ENCODE measurements around the gene BRD7. TPM values are rescaled to one million over a fixed set of nuclear protein-coding genes. Genes with fewer than 3 reads are reported as not detected.
A peak's percentile ranks its signal among the peaks of the same experiment; 100 is the strongest.

Gene BRD7
- total RNA-seq, 4 donors from 2014 or later, result 29.9 to 58.0 (median 38.5) TPM

DNA sequence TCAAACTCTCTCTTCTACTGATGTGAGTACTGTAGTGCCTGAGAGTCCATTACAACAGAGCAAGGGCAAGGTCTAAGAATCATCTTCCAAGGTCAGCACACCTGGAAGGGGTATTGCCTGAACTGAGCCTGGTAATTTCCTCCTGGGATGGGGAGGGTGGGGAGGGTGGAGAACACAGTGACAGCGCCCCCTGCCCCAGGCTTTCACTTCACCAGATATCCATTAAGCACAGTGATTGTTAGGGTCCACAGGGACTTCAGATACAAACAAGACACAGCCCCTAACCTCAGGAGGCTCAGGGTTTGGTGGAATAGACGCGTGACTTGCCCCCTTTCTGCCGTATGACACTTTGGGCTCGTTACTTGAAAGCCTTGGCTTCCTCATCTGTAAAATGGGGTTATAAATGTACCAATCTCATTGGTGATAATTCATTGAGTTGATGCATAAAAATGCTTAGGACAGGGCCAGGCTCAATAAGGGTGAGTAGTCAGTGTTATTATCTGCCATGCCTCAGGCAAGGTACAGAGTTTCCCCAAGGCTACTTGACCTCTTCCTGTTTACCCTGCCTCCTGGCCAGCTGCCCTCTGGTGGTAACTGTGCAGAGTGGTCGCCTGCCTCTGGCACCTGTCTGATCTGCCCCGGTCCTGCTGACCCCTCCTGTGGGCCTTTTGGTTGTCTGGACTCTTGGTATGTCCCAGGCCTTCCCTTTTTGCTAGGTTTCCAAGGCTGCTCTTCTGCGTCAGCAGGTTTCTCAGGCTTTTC, 13.1 kb upstream of the BRD7 start:
- intact Hi-C loops (cut with DNase I; ENCODE audit: low total_unique reads) (loop anchor here (5.0 kb wide), 1 partner anchor 260 kb away; no protein-coding TSS in a partner anchor), in situ Hi-C loops (cut with MboI; ENCODE audit: low pct_ligation_motif_present in 1 of 4, low pct_unique_long_range_greater_than_20kb in 1 of 4, low sequenced_read_pairs in 3 of 4) (loop anchor here in 1 of 4 donors (25.0 kb wide), 1 partner anchor 430 kb away; no protein-coding TSS in a partner anchor)
- Histone ChIP-seq H3K4me1 (no peaks in the 10 kb centered on the region), H3K4me3 (no peak overlapping the region), H3K27me3 (no peaks in the 10 kb centered on the region), H3K36me3 (no peaks in the 10 kb centered on the region), H3K9me3 (no peaks in the 10 kb centered on the region), H3K27ac (no peak overlapping the region)
- TF ChIP-seq POLR2AphosphoS5 (IDR thresholded peaks at IDR 0.05) (no peak), EP300 (IDR thresholded peaks at IDR 0.05; ENCODE audit: low read depth) (no peak), POLR2A (IDR thresholded peaks at IDR 0.05) (no peak)
- TF ChIP-seq, protein P1, sequence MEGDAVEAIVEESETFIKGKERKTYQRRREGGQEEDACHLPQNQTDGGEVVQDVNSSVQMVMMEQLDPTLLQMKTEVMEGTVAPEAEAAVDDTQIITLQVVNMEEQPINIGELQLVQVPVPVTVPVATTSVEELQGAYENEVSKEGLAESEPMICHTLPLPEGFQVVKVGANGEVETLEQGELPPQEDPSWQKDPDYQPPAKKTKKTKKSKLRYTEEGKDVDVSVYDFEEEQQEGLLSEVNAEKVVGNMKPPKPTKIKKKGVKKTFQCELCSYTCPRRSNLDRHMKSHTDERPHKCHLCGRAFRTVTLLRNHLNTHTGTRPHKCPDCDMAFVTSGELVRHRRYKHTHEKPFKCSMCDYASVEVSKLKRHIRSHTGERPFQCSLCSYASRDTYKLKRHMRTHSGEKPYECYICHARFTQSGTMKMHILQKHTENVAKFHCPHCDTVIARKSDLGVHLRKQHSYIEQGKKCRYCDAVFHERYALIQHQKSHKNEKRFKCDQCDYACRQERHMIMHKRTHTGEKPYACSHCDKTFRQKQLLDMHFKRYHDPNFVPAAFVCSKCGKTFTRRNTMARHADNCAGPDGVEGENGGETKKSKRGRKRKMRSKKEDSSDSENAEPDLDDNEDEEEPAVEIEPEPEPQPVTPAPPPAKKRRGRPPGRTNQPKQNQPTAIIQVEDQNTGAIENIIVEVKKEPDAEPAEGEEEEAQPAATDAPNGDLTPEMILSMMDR (IDR thresholded peaks at IDR 0.05), result no peak
- no peak for DNase-seq
- WGBS, 2 donors (ENCODE audit: low coverage in 1 of 2), result 72% methylated on average over 4 to 8 of the region's 8 CpGs

DNA sequence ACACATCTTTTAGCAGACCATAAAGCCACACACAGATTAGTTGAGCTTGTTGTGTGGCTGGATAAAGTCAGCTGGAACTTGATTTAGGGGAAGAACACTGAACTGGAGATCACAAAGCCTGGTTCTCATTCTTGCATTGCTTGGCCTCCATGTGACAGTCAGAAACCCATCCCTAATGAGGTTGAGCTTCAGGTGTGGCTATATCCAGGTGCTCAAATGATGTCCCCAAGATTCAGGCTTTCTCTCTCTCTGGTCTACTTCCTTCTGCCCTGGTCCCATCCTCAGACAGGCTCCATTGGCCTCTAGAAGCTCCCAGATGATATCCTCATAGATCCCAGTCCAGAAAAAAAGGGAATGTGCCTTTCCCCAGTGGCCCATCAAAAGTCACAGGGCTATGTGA, 9.6 kb upstream of the BRD7 start:
- in situ Hi-C loops (cut with MboI; ENCODE audit: low pct_ligation_motif_present in 1 of 4, low pct_unique_long_range_greater_than_20kb in 1 of 4, low sequenced_read_pairs in 3 of 4), result loop anchor here in 3 of 4 donors (10.0 to 25.0 kb wide), 2 partner anchors 286 to 434 kb away; no protein-coding TSS in a partner anchor
- no peak overlapping the region for H3K4me3 ChIP-seq
- no peaks in the 10 kb centered on the region for H3K9me3 ChIP-seq
- no peaks in the 10 kb centered on the region for H3K36me3 ChIP-seq
- no peaks in the 10 kb centered on the region for H3K4me1 ChIP-seq
- no peak overlapping the region for H3K27ac ChIP-seq
- TF ChIP-seq POLR2A (IDR thresholded peaks at IDR 0.05), result no peak
- H3K27me3 ChIP-seq, result no peaks in the 10 kb centered on the region
- intact Hi-C loops (cut with DNase I; ENCODE audit: low total_unique reads), result loop anchor here (10.0 kb wide), 2 partner anchors 156 to 286 kb away; no protein-coding TSS in a partner anchor
- DNase-seq, result no peak

DNA sequence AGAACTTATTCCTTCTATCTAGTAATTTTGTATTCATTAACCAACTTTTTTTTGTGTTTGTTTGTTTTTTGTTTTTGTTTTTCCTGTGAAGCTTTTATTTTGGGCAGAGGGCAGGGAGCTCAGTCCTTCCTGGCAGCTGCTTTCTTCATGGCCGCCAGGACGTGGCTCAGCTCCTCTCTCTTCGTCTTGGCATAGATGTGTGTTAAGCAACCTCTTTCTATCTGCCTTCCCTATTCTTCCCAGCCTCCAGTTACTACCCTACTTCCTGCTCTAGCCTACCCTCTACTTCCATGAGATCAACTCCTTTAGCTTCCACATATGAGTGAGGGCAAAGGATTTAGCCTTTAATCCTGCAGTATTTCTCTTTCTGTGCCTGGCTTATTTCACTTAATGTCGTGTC, 8.2 kb upstream of the BRD7 start:
- H3K27ac ChIP-seq, result no peak overlapping the region
- no peaks in the 10 kb centered on the region for H3K9me3 ChIP-seq
- WGBS, 2 donors (ENCODE audit: low coverage in 1 of 2), result 60 to 67% methylated on average over 4 of the region's 4 CpGs
- intact Hi-C loops (cut with DNase I; ENCODE audit: low total_unique reads) (loop anchor here (10.0 kb wide), 2 partner anchors 158 to 288 kb away; no protein-coding TSS in a partner anchor), in situ Hi-C loops (cut with MboI; ENCODE audit: low pct_ligation_motif_present in 1 of 4, low pct_unique_long_range_greater_than_20kb in 1 of 4, low sequenced_read_pairs in 3 of 4) (loop anchor here in 3 of 4 donors (10.0 to 25.0 kb wide), 2 partner anchors 288 to 435 kb away; no protein-coding TSS in a partner anchor)
- peaks cover 0 to 7% (median 3%) of the 10 kb centered on the region in 4 donors for H3K4me1 ChIP-seq
- H3K27me3 ChIP-seq, result no peaks in the 10 kb centered on the region
- H3K36me3 ChIP-seq, result no peaks in the 10 kb centered on the region
- H3K4me3 ChIP-seq, result no peak overlapping the region
- no peak for DNase-seq
- TF ChIP-seq, protein P1 (IDR thresholded peaks at IDR 0.05), result no peak

DNA sequence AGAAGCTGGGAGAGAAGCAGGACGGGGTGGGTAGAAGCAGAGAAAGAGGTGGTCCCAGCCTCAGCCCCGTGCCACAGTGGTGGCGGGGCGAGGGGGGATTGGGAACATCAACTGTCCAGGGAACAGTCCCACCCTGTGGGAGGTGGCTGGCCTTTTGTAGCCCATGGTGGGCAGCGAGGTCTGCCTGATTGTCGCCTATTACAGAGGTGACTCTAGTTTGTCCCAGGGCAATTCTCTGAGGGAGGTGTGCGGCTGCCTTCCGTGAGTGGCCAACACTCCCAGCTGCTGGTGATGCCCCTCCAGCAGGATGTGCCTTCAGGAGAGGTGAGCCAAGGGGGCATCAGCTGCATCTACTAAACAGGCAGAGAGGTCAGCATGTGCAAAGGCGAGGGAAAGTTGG, 5.0 kb upstream of the BRD7 start:
- Histone ChIP-seq H3K4me3 (no peak overlapping the region), H3K27ac (peak overlapping the region in 2 of 4 donors; percentile 9 to 72), H3K36me3 (no peaks in the 10 kb centered on the region), H3K9me3 (no peaks in the 10 kb centered on the region), H3K27me3 (no peaks in the 10 kb centered on the region), H3K4me1 (peaks cover 0 to 13% (median 7%) of the 10 kb centered on the region in 4 donors)
- 67 to 88% methylated on average over 1 to 9 of the region's 9 CpGs for WGBS, 2 donors (ENCODE audit: low coverage in 1 of 2)
- in situ Hi-C loops (cut with MboI; ENCODE audit: low pct_ligation_motif_present in 1 of 4, low pct_unique_long_range_greater_than_20kb in 1 of 4, low sequenced_read_pairs in 3 of 4), result loop anchor here in 3 of 4 donors (10.0 to 25.0 kb wide), 5 partner anchors 136 to 414 kb away; partner anchors contain the start of gene CNEP1R1 (in 1 of the 3)
- no peak for DNase-seq
- intact Hi-C loops (cut with DNase I; ENCODE audit: low total_unique reads), result loop anchor here (10.0 kb wide), 2 partner anchors 161 to 291 kb away; no protein-coding TSS in a partner anchor
- no peak for TF ChIP-seq EP300 (IDR thresholded peaks at IDR 0.05; ENCODE audit: low read depth)
- TF ChIP-seq, protein P1 (IDR thresholded peaks at IDR 0.05), result no peak
- TF ChIP-seq POLR2A (IDR thresholded peaks at IDR 0.05), result no peak
- TF ChIP-seq POLR2AphosphoS5 (IDR thresholded peaks at IDR 0.05), result no peak

Data from transverse colon (tissue), 4 donors.